ENCODE data around the gene MICAL3.

GRCh38 chr22:17804331-17805080 is 219.9 kb downstream of the MICAL3 start:
- TF ChIP-seq USF2 (IDR thresholded peaks at IDR 0.05; ENCODE audit: low read length) = no peak
- TF ChIP-seq CTCF (IDR thresholded peaks at IDR 0.05; ENCODE audit: control extremely low read depth in 1 of 3, insufficient read depth in 1 of 3, low read depth in 1 of 3, low read length in 3 of 3) = no peak
- no peak for TF ChIP-seq TCF12 (IDR thresholded peaks at IDR 0.05; ENCODE audit: low read depth, low read length)
- peak; percentile 75; the same call in 1 of the 2 replicates for TF ChIP-seq BACH1 (IDR thresholded peaks at IDR 0.05; ENCODE audit: low read length)
